DMS53 treated with DMSO at 0.1 percent for 48 hours (cell line): ENCODE results near the gene NAGLU.
"Not testable (repeated sequence)": the region's sequence is repeated elsewhere in the genome, so short reads cannot be mapped to it uniquely, and the experiment has no call there.

Experiments
- DNase-seq: peaks from one replicate; lab custom pipeline; 2025; ENCODE audit not compliant: unreplicated experiment; lab: John Stamatoyannopoulos, UW

Gene NAGLU

GRCh38 chr17:42521036-42521435, 15.0 kb upstream of the NAGLU start:
- no peak for DNase-seq

GRCh38 chr17:42521666-42522262, 14.3 kb upstream of the NAGLU start:
- no peak for DNase-seq

GRCh38 chr17:42522263-42522790, 13.7 kb upstream of the NAGLU start:
- no peak for DNase-seq

GRCh38 chr17:42522798-42523278, 13.2 kb upstream of the NAGLU start:
- no peak for DNase-seq

- no peak for DNase-seq
Observed at GRCh38 chr17:42525221-42525620, 10.8 kb upstream of the NAGLU start.

GRCh38 chr17:42526031-42526444, 10.0 kb upstream of the NAGLU start:
- DNase-seq = no peak

- no peak for DNase-seq
Observed at GRCh38 chr17:42527932-42528331, 8.1 kb upstream of the NAGLU start.

GRCh38 chr17:42529061-42529460, 7.0 kb upstream of the NAGLU start:
- DNase-seq = no peak

- peak; percentile 72 for DNase-seq
Observed at GRCh38 chr17:42530952-42531454, 5.0 kb upstream of the NAGLU start.

GRCh38 chr17:42531455-42532354, 4.3 kb upstream of the NAGLU start:
- DNase-seq = peak; percentile 77

GRCh38 chr17:42535155-42536047, 640 bp upstream of the NAGLU start:
- DNase-seq = no peak

- peak; percentile 91 for DNase-seq
Observed at GRCh38 chr17:42536372-42537155, 523 bp downstream of the NAGLU start.

- DNase-seq = no peak
Observed at GRCh38 chr17:42537156-42537805, 1.2 kb downstream of the NAGLU start.

GRCh38 chr17:42537826-42538451, 1.9 kb downstream of the NAGLU start:
- no peak for DNase-seq

GRCh38 chr17:42538482-42538881, 2.4 kb downstream of the NAGLU start:
- DNase-seq = no peak

GRCh38 chr17:42540558-42540957, 4.5 kb downstream of the NAGLU start:
- not testable (repeated sequence) for DNase-seq

- DNase-seq = peak; percentile 79
Observed at GRCh38 chr17:42541041-42541833, 5.2 kb downstream of the NAGLU start.
